SK-N-SH (cell line): Measurements from ENCODE around the gene ARTN. TPM values are rescaled to one million over a fixed set of nuclear protein-coding genes. Genes with fewer than 3 reads are reported as not detected.

Source experiments
- CTCF ChIA-PET: fragments of 300-600, 350-600 bp; formaldehyde crosslinking; extraction: SDS; loops from one replicate; lab custom pipeline; 2021; lab: Yijun Ruan, JAX
- POLR2A ChIA-PET: fragments of 350-600 bp; sonication (Branson Sonifier 250); formaldehyde crosslinking; extraction: SDS; loops from one replicate; lab custom pipeline; 2020; ENCODE audit warnings: antibody characterized with exemption, inconsistent platforms; lab: Yijun Ruan, JAX
- DNase-seq: peaks from one replicate; pipeline ENCODE4 v3.0.0; 2012
- H2AFZ ChIP-seq: fragments of 200-600 bp; sonication (generic); 2 replicates; pipeline ENCODE4 v1.8.1; 2016; ENCODE audit warnings: antibody characterized with exemption, mild to moderate bottlenecking, low read depth
- H3F3A ChIP-seq: fragments of 200-600 bp; sonication (generic); replicated peaks from 2 replicates; pipeline ENCODE3; 2016; ENCODE audit warnings: antibody characterized with exemption, mild to moderate bottlenecking; ENCODE audit not compliant: insufficient read depth
- H3K27ac ChIP-seq, 2 experiments: fragments of 200-500 bp in 1 of 2; fragments of 200-600 bp in 1 of 2; sonication (Bioruptor generic) in 1 of 2; sonication (generic), shearing (Covaris generic) in 1 of 2; 2 replicates each; pipeline versions ENCODE4 v1.5.1 to v1.6.1; 2014 to 2016; ENCODE audit warnings: low read depth in 2 of 2, inconsistent platforms in 1 of 2, low read length in 1 of 2, mild to moderate bottlenecking in 1 of 2, mixed read lengths in 1 of 2
- H3K27me3 ChIP-seq: fragments of 200-600 bp; sonication (generic), shearing (Covaris generic); 2 replicates; pipeline ENCODE4 v1.6.1; 2016; ENCODE audit warnings: mixed run types; ENCODE audit not compliant: insufficient read depth
- H3K36me3 ChIP-seq, 2 experiments: fragments of 200-500 bp in 1 of 2; fragments of 200-600 bp in 1 of 2; sonication (Bioruptor generic) in 1 of 2; sonication (generic) in 1 of 2; replicated peaks in 1 of 2; 2 replicates each; pipeline versions ENCODE3 to v1.5.1; 2014 to 2016; ENCODE audit warnings: low read length in 1 of 2, mild to moderate bottlenecking in 1 of 2; ENCODE audit not compliant: insufficient read depth in 2 of 2, control insufficient read depth in 1 of 2
- H3K4me1 ChIP-seq, 2 experiments: fragments of 200-500 bp in 1 of 2; fragments of 200-600 bp in 1 of 2; sonication (Bioruptor generic) in 1 of 2; sonication (generic), shearing (Covaris generic) in 1 of 2; 2 replicates each; pipeline versions ENCODE4 v1.5.1 to v1.6.1; 2014 to 2016; ENCODE audit warnings: low read depth in 1 of 2, low read length in 1 of 2, mixed run types in 1 of 2; ENCODE audit not compliant: insufficient read depth in 2 of 2, control insufficient read depth in 1 of 2
- H3K4me2 ChIP-seq: fragments of 200-600 bp; sonication (generic), shearing (Covaris generic); 2 replicates; pipeline ENCODE4 v1.6.1; 2017; ENCODE audit warnings: mixed run types
- H3K4me3 ChIP-seq, 2 experiments: fragments of 200-500 bp in 1 of 2; fragments of 200-600 bp in 1 of 2; sonication (Bioruptor generic) in 1 of 2; sonication (generic), shearing (Covaris generic) in 1 of 2; 2 replicates each; pipeline versions ENCODE4 v1.5.1 to v1.8.1; 2014 to 2016; ENCODE audit warnings: low read depth in 2 of 2, inconsistent platforms in 1 of 2, low read length in 1 of 2, mild to moderate bottlenecking in 1 of 2, mixed read lengths in 1 of 2, moderate library complexity in 1 of 2
- H3K79me2 ChIP-seq: fragments of 200-600 bp; sonication (generic); 2 replicates; pipeline ENCODE4 v1.8.1; 2017; ENCODE audit warnings: mild to moderate bottlenecking; ENCODE audit not compliant: insufficient read depth
- H3K9ac ChIP-seq: fragments of 200-600 bp; sonication (generic); 2 replicates; pipeline ENCODE4 v1.6.1; 2017; ENCODE audit warnings: mixed run types
- H3K9me2 ChIP-seq: fragments of 200-600 bp; sonication (generic); 2 replicates; pipeline ENCODE4 v1.6.1; 2017; ENCODE audit warnings: mixed run types
- H3K9me3 ChIP-seq: fragments of 200-600 bp; sonication (generic); 2 replicates; pipeline ENCODE4 v1.6.1; 2017; ENCODE audit warnings: mixed run types, mild to moderate bottlenecking, moderate library complexity
- H4K20me1 ChIP-seq: fragments of 200-600 bp; sonication (generic); 2 replicates; pipeline ENCODE4 v1.6.1; 2017; ENCODE audit warnings: mild to moderate bottlenecking, mixed run types; ENCODE audit not compliant: insufficient read depth
- CTCF ChIP-seq: fragments of 200-600 bp; sonication (generic); IDR thresholded peaks from 2 replicates; pipeline ENCODE4 v1.6.1; 2017; ENCODE audit warnings: antibody characterized with exemption, mild to moderate bottlenecking, moderate library complexity
- EZH2phosphoT487 ChIP-seq: fragments of 200-600 bp; sonication (generic); IDR thresholded peaks from 2 replicates; pipeline ENCODE4 v1.6.1; 2017; ENCODE audit warnings: low read depth, mixed run types, mild to moderate bottlenecking, antibody characterized with exemption, moderate library complexity, borderline replicate concordance
- FOSL2 ChIP-seq: IDR thresholded peaks from 2 replicates; pipeline ENCODE4 v1.4.0; 2012; ENCODE audit warnings: low read depth, mild to moderate bottlenecking, moderate library complexity, borderline replicate concordance
- FOXJ3 ChIP-seq: sonication (generic); formaldehyde crosslinking; IDR thresholded peaks from 2 replicates; pipeline ENCODE4 v1.5.1; 2020; ENCODE audit warnings: mild to moderate bottlenecking, missing genetic modification reagents
- FOXM1 ChIP-seq: IDR thresholded peaks from 2 replicates; pipeline ENCODE4 v1.4.0; 2012; ENCODE audit warnings: low read depth, mild to moderate bottlenecking
- JUND ChIP-seq: IDR thresholded peaks from 2 replicates; pipeline ENCODE4 v1.4.0; 2012
- MAX ChIP-seq: IDR thresholded peaks from 2 replicates; pipeline ENCODE4 v1.4.0; 2012; ENCODE audit warnings: low read depth
- MXI1 ChIP-seq: IDR thresholded peaks from 2 replicates; pipeline ENCODE4 v1.6.1; 2012; ENCODE audit warnings: mild to moderate bottlenecking, low read depth, low read length, improper control_type of control experiment
- NRF1 ChIP-seq: IDR thresholded peaks from 2 replicates; pipeline ENCODE4 v1.6.1; 2012; ENCODE audit warnings: low read depth, mild to moderate bottlenecking, low read length
- POLR2AphosphoS5 ChIP-seq: IDR thresholded peaks from 2 replicates; pipeline ENCODE4 v1.6.1; 2012; ENCODE audit warnings: low read depth, low read length
- RAD21 ChIP-seq: IDR thresholded peaks from 2 replicates; pipeline ENCODE4 v1.6.1; 2012; ENCODE audit warnings: mild to moderate bottlenecking, low read length
- REST ChIP-seq: IDR thresholded peaks from 2 replicates; pipeline ENCODE4 v1.6.1; 2012; ENCODE audit warnings: mild to moderate bottlenecking, low read depth, low read length, moderate library complexity
- SIN3A ChIP-seq: IDR thresholded peaks from 2 replicates; pipeline ENCODE4 v1.6.1; 2012; ENCODE audit warnings: low read depth, mild to moderate bottlenecking, low read length, moderate library complexity, borderline replicate concordance
- SMC3 ChIP-seq: IDR thresholded peaks from 2 replicates; pipeline ENCODE4 v1.6.1; 2012; ENCODE audit warnings: low read depth, low read length, improper control_type of control experiment
- TCF12 ChIP-seq: IDR thresholded peaks from 2 replicates; pipeline ENCODE4 v1.4.0; 2012
- WGBS: methylation state at CpG from one replicate; pipeline ENCODE4 v1.1.6; 2017; ENCODE audit warnings: low lambda C conversion rate; 5-methylcytosine and 5-hydroxymethylcytosine counted together
- polyA plus RNA-seq, 3 experiments: library from polyadenylated mRNA; depleted of rRNA; stranded (reverse); fragments of >200 nt; gene quantifications; 2 replicates each; pipeline ENCODE4 v1.2.3, GENCODE V29; 2012

Gene ARTN
- polyA plus RNA-seq, 1 of the 3 experiments (the other 2 are of a cell fraction): 0.69 TPM

- no peak for DNase-seq
- Histone ChIP-seq H3K27me3 (no peaks in the 10 kb centered on the region), H3K4me2 (no peak overlapping the region), H3K27ac (no peak overlapping the region), H3K36me3 (peaks cover 3 to 51% of the 10 kb centered on the region in 2 experiments), H3K4me3 (no peak overlapping the region), H3K9me2 (no peaks in the 10 kb centered on the region), H3F3A (peaks cover 5% of the 10 kb centered on the region), H3K4me1 (no peaks in the 10 kb centered on the region), H3K9ac (no peak overlapping the region), H3K79me2 (no peaks in the 10 kb centered on the region), H2AFZ (no peak overlapping the region), H3K9me3 (no peaks in the 10 kb centered on the region), H4K20me1 (no peaks in the 10 kb centered on the region)
- CTCF ChIA-PET: interaction anchor here (1.1 to 1.2 kb wide), 2 partner anchors 26 to 29 kb away, joined by 3 read pairs; no protein-coding TSS in a partner anchor
- no peak for TF ChIP-seq EZH2phosphoT487
- no peak for TF ChIP-seq JUND
- no peak for TF ChIP-seq MAX
- no peak for TF ChIP-seq MXI1
- TF ChIP-seq SMC3: no peak
- no peak for TF ChIP-seq SIN3A
- no peak for TF ChIP-seq RAD21
- TF ChIP-seq FOXJ3 (CRISPR knock-in tag): no peak
- TF ChIP-seq POLR2AphosphoS5: no peak
- POLR2A ChIA-PET: no interaction called here
- 83% methylated on average over 5 of the region's 5 CpGs for WGBS
These were observed 30.3 kb downstream of the ARTN start for GRCh38 chr1:43963890-43964289.

- peaks cover 0 to 39% of the 10 kb centered on the region in 2 experiments for H3K36me3 ChIP-seq
- H3K9ac ChIP-seq: no peak overlapping the region
- no peak for DNase-seq
- no peaks in the 10 kb centered on the region for H4K20me1 ChIP-seq
- no peak overlapping the region for H3K27ac ChIP-seq
- no peaks in the 10 kb centered on the region for H3K9me2 ChIP-seq
- H3K4me3 ChIP-seq: no peak overlapping the region
- H3K79me2 ChIP-seq: peaks cover 4% of the 10 kb centered on the region
- H3K27me3 ChIP-seq: no peaks in the 10 kb centered on the region
- CTCF ChIA-PET: no interaction called here
- WGBS: 92% methylated on average over 2 of the region's 3 CpGs
- no peaks in the 10 kb centered on the region for H3K9me3 ChIP-seq
- no peak overlapping the region for H3K4me2 ChIP-seq
- POLR2A ChIA-PET: no interaction called here
- H2AFZ ChIP-seq: no peak overlapping the region
- TF ChIP-seq TCF12 (no peak), MXI1 (no peak), FOXM1 (no peak)
- peaks cover 9% of the 10 kb centered on the region for H3F3A ChIP-seq
- peaks cover 0 to 2% of the 10 kb centered on the region in 2 experiments; a peak in 1 of 4 replicates for H3K4me1 ChIP-seq
These were observed 31.7 kb downstream of the ARTN start for GRCh38 chr1:43965316-43965715.

GRCh38 chr1:43968348-43968948, 34.8 kb downstream of the ARTN start:
- H3K9ac ChIP-seq: no peak overlapping the region
- H3K79me2 ChIP-seq: peaks cover 17% of the 10 kb centered on the region
- H4K20me1 ChIP-seq: no peaks in the 10 kb centered on the region
- DNase-seq: no peak
- H3F3A ChIP-seq: peaks cover 9% of the 10 kb centered on the region
- TF ChIP-seq REST (peak; percentile 99), CTCF (no peak), NRF1 (no peak), MAX (no peak), FOSL2 (no peak)
- TF ChIP-seq, all 33 proteins: peak for 1
- ChIA-PET POLR2A (no interaction called here), CTCF (interaction anchor here (1.3 to 1.4 kb wide), 2 partner anchors 20 to 23 kb away, joined by 3 read pairs; no protein-coding TSS in a partner anchor)
- H3K4me1 ChIP-seq: peaks cover 0 to 14% of the 10 kb centered on the region in 2 experiments; a peak in 1 of 4 replicates
- H3K27me3 ChIP-seq: no peaks in the 10 kb centered on the region
- H3K4me3 ChIP-seq: no peak overlapping the region
- no peak overlapping the region for H2AFZ ChIP-seq
- H3K9me2 ChIP-seq: no peaks in the 10 kb centered on the region
- 84% methylated on average over 6 of the region's 6 CpGs for WGBS
- H3K36me3 ChIP-seq: peaks cover 0 to 38% of the 10 kb centered on the region in 2 experiments
- no peak overlapping the region for H3K4me2 ChIP-seq
- H3K27ac ChIP-seq: no peak overlapping the region
- H3K9me3 ChIP-seq: no peaks in the 10 kb centered on the region
